ENCODE results near the gene PLEKHS1.
"Not testable (repeated sequence)": the region's sequence is repeated elsewhere in the genome, so short reads cannot be mapped to it uniquely, and the experiment has no call there.

DNA sequence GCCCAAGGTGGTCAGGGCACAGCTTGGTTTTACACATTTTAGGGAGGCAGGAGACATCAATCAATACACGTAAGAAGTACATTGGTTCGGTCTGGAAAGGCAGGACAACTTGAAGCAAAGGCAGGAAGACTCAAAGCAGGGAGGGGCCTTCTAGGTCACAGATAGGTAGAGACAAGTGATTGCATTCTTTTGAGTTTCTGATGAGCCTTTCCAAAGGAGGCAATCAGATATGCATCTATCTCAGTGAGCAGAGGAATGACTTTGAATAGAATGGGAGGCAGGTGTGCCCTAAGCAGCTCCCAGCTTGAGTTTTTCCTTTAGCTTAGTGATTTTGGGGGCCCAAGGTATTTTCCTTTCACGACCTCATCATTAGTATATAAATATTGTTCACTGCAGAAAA is 69.8 kb downstream of the PLEKHS1 start:
- TF ChIP-seq, protein P1, sequence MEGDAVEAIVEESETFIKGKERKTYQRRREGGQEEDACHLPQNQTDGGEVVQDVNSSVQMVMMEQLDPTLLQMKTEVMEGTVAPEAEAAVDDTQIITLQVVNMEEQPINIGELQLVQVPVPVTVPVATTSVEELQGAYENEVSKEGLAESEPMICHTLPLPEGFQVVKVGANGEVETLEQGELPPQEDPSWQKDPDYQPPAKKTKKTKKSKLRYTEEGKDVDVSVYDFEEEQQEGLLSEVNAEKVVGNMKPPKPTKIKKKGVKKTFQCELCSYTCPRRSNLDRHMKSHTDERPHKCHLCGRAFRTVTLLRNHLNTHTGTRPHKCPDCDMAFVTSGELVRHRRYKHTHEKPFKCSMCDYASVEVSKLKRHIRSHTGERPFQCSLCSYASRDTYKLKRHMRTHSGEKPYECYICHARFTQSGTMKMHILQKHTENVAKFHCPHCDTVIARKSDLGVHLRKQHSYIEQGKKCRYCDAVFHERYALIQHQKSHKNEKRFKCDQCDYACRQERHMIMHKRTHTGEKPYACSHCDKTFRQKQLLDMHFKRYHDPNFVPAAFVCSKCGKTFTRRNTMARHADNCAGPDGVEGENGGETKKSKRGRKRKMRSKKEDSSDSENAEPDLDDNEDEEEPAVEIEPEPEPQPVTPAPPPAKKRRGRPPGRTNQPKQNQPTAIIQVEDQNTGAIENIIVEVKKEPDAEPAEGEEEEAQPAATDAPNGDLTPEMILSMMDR (IDR thresholded peaks at IDR 0.05; ENCODE audit: low read length): not testable (repeated sequence)
- not testable (repeated sequence) for TF ChIP-seq EZH2 (IDR thresholded peaks at IDR 0.05; ENCODE audit: borderline replicate concordance, low read length)
